IPS DF 6.9 (cell line): ENCODE data around the gene SORCS2.

Experiments used
- DNase-seq: peaks from one replicate; pipeline ENCODE4 v3.0.0-alpha.2; 2013; ENCODE audit warnings: low read depth, low spot score
- H3K27ac ChIP-seq: one replicate; pipeline ENCODE4 v1.5.1; 2013; ENCODE audit warnings: low read length, control low read depth
- H3K27me3 ChIP-seq: 2 replicates; pipeline ENCODE4 v1.6.1; 2013; ENCODE audit warnings: mild to moderate bottlenecking, low read length; ENCODE audit not compliant: control insufficient read depth, insufficient read depth
- H3K36me3 ChIP-seq: 2 replicates; pipeline ENCODE4 v1.6.1; 2013; ENCODE audit warnings: low read length; ENCODE audit not compliant: control insufficient read depth, insufficient read depth
- H3K4me1 ChIP-seq: 2 replicates; pipeline ENCODE4 v1.6.1; 2013; ENCODE audit warnings: low read length; ENCODE audit not compliant: control insufficient read depth, insufficient read depth
- H3K4me3 ChIP-seq: 2 replicates; pipeline ENCODE4 v1.5.1; 2013; ENCODE audit warnings: mild to moderate bottlenecking, low read length
- H3K9me3 ChIP-seq: 2 replicates; pipeline ENCODE4 v1.6.1; 2013; ENCODE audit warnings: low read length, inconsistent platforms; ENCODE audit not compliant: control insufficient read depth, insufficient read depth
- WGBS: extraction: QIAGEN DNeasy Blood & Tissue Kit; methylation state at CpG from one replicate; pipeline ENCODE4 v1.1.7; 2013; ENCODE audit warnings: mixed read lengths, missing lambda C conversion rate; ENCODE audit not compliant: insufficient read length, insufficient coverage; 5-methylcytosine and 5-hydroxymethylcytosine counted together

Gene SORCS2

GRCh38 chr4:7705593-7705992 lies 513.3 kb downstream of the SORCS2 start:
- no peaks in the 10 kb centered on the region for H3K4me1 ChIP-seq
- H3K4me3 ChIP-seq = no peak overlapping the region
- no peaks in the 10 kb centered on the region; the same call in 1 of the 2 replicates for H3K36me3 ChIP-seq
- WGBS = no CpG with 5 or more reads among the region's 7 CpGs
- H3K27me3 ChIP-seq = no peaks in the 10 kb centered on the region
- no peak for DNase-seq
- no peaks in the 10 kb centered on the region for H3K9me3 ChIP-seq
- no peak overlapping the region for H3K27ac ChIP-seq

GRCh38 chr4:7708238-7708637 lies 515.9 kb downstream of the SORCS2 start:
- WGBS = no CpG with 5 or more reads among the region's 17 CpGs
- no peaks in the 10 kb centered on the region for H3K9me3 ChIP-seq
- H3K36me3 ChIP-seq = no peaks in the 10 kb centered on the region; the same call in 1 of the 2 replicates
- no peak overlapping the region for H3K27ac ChIP-seq
- no peaks in the 10 kb centered on the region for H3K27me3 ChIP-seq
- no peak for DNase-seq
- H3K4me3 ChIP-seq = no peak overlapping the region
- H3K4me1 ChIP-seq = no peaks in the 10 kb centered on the region

GRCh38 chr4:7708981-7709380 lies 516.6 kb downstream of the SORCS2 start:
- Histone ChIP-seq H3K9me3 (no peaks in the 10 kb centered on the region), H3K4me3 (no peak overlapping the region), H3K4me1 (peaks cover 2% of the 10 kb centered on the region; the same call in 1 of the 2 replicates), H3K27ac (no peak overlapping the region), H3K36me3 (no peaks in the 10 kb centered on the region; the same call in 1 of the 2 replicates), H3K27me3 (no peaks in the 10 kb centered on the region)
- no CpG with 5 or more reads among the region's 15 CpGs for WGBS
- DNase-seq = no peak

GRCh38 chr4:7709431-7709830 lies 517.1 kb downstream of the SORCS2 start:
- Histone ChIP-seq H3K36me3 (no peaks in the 10 kb centered on the region; the same call in 1 of the 2 replicates), H3K27me3 (no peaks in the 10 kb centered on the region), H3K9me3 (no peaks in the 10 kb centered on the region), H3K4me3 (no peak overlapping the region), H3K4me1 (peaks cover 2% of the 10 kb centered on the region; the same call in 1 of the 2 replicates), H3K27ac (no peak overlapping the region)
- DNase-seq = no peak
- no CpG with 5 or more reads among the region's 6 CpGs for WGBS

GRCh38 chr4:7710126-7710525 lies 517.8 kb downstream of the SORCS2 start:
- no peak for DNase-seq
- H3K27me3 ChIP-seq = no peaks in the 10 kb centered on the region
- WGBS = no CpG with 5 or more reads among the region's 11 CpGs
- H3K4me3 ChIP-seq = no peak overlapping the region
- H3K9me3 ChIP-seq = no peaks in the 10 kb centered on the region
- H3K27ac ChIP-seq = no peak overlapping the region
- H3K36me3 ChIP-seq = no peaks in the 10 kb centered on the region
- peaks cover 2% of the 10 kb centered on the region; the same call in 1 of the 2 replicates for H3K4me1 ChIP-seq

- WGBS = no CpG with 5 or more reads among the region's 21 CpGs
- Histone ChIP-seq H3K9me3 (no peaks in the 10 kb centered on the region), H3K27me3 (no peaks in the 10 kb centered on the region), H3K4me3 (no peak overlapping the region), H3K36me3 (no peaks in the 10 kb centered on the region), H3K4me1 (peaks cover 2% of the 10 kb centered on the region; the same call in 1 of the 2 replicates), H3K27ac (no peak overlapping the region)
- no peak for DNase-seq
Measured at GRCh38 chr4:7710576-7711306, 518.4 kb downstream of the SORCS2 start.

- Histone ChIP-seq H3K27ac (no peak overlapping the region), H3K27me3 (no peaks in the 10 kb centered on the region), H3K4me3 (no peak overlapping the region), H3K36me3 (no peaks in the 10 kb centered on the region), H3K4me1 (peaks cover 2% of the 10 kb centered on the region; the same call in 1 of the 2 replicates), H3K9me3 (no peaks in the 10 kb centered on the region)
- no peak for DNase-seq
- WGBS = no CpG with 5 or more reads among the region's 10 CpGs
Measured at GRCh38 chr4:7711307-7711963, 519.1 kb downstream of the SORCS2 start.

GRCh38 chr4:7712021-7712671 lies 519.8 kb downstream of the SORCS2 start:
- no peaks in the 10 kb centered on the region for H3K9me3 ChIP-seq
- no peak overlapping the region for H3K4me3 ChIP-seq
- no peaks in the 10 kb centered on the region for H3K36me3 ChIP-seq
- H3K27ac ChIP-seq = no peak overlapping the region
- no CpG with 5 or more reads among the region's 19 CpGs for WGBS
- no peak for DNase-seq
- H3K27me3 ChIP-seq = no peaks in the 10 kb centered on the region
- peaks cover 2% of the 10 kb centered on the region; the same call in 1 of the 2 replicates for H3K4me1 ChIP-seq

- no peak overlapping the region for H3K27ac ChIP-seq
- no peaks in the 10 kb centered on the region for H3K36me3 ChIP-seq
- no CpG with 5 or more reads among the region's 7 CpGs for WGBS
- peaks cover 2% of the 10 kb centered on the region; the same call in 1 of the 2 replicates for H3K4me1 ChIP-seq
- H3K27me3 ChIP-seq = no peaks in the 10 kb centered on the region
- DNase-seq = no peak
- no peaks in the 10 kb centered on the region for H3K9me3 ChIP-seq
- no peak overlapping the region for H3K4me3 ChIP-seq
Measured at GRCh38 chr4:7713757-7714156, 521.4 kb downstream of the SORCS2 start.

- peaks cover 2% of the 10 kb centered on the region; the same call in 1 of the 2 replicates for H3K27me3 ChIP-seq
- H3K9me3 ChIP-seq = no peaks in the 10 kb centered on the region
- H3K27ac ChIP-seq = no peak overlapping the region
- no CpG with 5 or more reads among the region's 20 CpGs for WGBS
- H3K4me3 ChIP-seq = no peak overlapping the region
- no peaks in the 10 kb centered on the region for H3K36me3 ChIP-seq
- H3K4me1 ChIP-seq = peaks cover 2% of the 10 kb centered on the region; the same call in 1 of the 2 replicates
- DNase-seq = no peak
Measured at GRCh38 chr4:7714176-7714575, 521.8 kb downstream of the SORCS2 start.
